GM21360 (cell line): ENCODE data around the gene C12orf75.
A peak's percentile ranks its signal among the peaks of the same experiment; 100 is the strongest.
"Not testable (repeated sequence)": the region's sequence is repeated elsewhere in the genome, so short reads cannot be mapped to it uniquely, and the experiment has no call there.

ENCODE experiments used
- ATAC-seq: cut with Tn5 transposase; IDR thresholded peaks from one replicate; pipeline ENCODE4 v1.9.1; 2021; ENCODE audit warnings: mild to moderate bottlenecking, moderate library complexity; ENCODE audit not compliant: unreplicated experiment

Gene C12orf75

GRCh38 chr12:105334582-105334981, 4.1 kb downstream of the C12orf75 start:
- ATAC-seq = no peak

GRCh38 chr12:105335856-105336255, 5.4 kb downstream of the C12orf75 start:
- no peak for ATAC-seq

GRCh38 chr12:105336411-105336810, 5.9 kb downstream of the C12orf75 start:
- ATAC-seq = no peak

- ATAC-seq = no peak
These were observed 6.9 kb downstream of the C12orf75 start for GRCh38 chr12:105337391-105337790.

- no peak for ATAC-seq
These were observed 8.5 kb downstream of the C12orf75 start for GRCh38 chr12:105338966-105339365.

GRCh38 chr12:105341010-105341409, 10.5 kb downstream of the C12orf75 start:
- ATAC-seq = no peak

GRCh38 chr12:105341620-105342019, 11.1 kb downstream of the C12orf75 start:
- ATAC-seq = not testable (repeated sequence)

- no peak for ATAC-seq
These were observed 12.0 kb downstream of the C12orf75 start for GRCh38 chr12:105342464-105342863.

GRCh38 chr12:105343836-105344235, 13.3 kb downstream of the C12orf75 start:
- no peak for ATAC-seq

- ATAC-seq = no peak
These were observed 17.0 kb downstream of the C12orf75 start for GRCh38 chr12:105347499-105347898.

GRCh38 chr12:105348142-105348541, 17.7 kb downstream of the C12orf75 start:
- ATAC-seq = no peak

- no peak for ATAC-seq
These were observed 18.1 kb downstream of the C12orf75 start for GRCh38 chr12:105348561-105348960.

GRCh38 chr12:105349138-105349537, 18.6 kb downstream of the C12orf75 start:
- ATAC-seq = no peak

GRCh38 chr12:105351523-105351922, 21.0 kb downstream of the C12orf75 start:
- ATAC-seq = no peak

- peak; percentile 75 for ATAC-seq
These were observed 21.6 kb downstream of the C12orf75 start for GRCh38 chr12:105352052-105352451.

GRCh38 chr12:105352940-105353635, 22.6 kb downstream of the C12orf75 start:
- no peak for ATAC-seq

- ATAC-seq = no peak
These were observed 25.3 kb downstream of the C12orf75 start for GRCh38 chr12:105355752-105356151.

- ATAC-seq = peak; percentile 78
These were observed 26.7 kb downstream of the C12orf75 start for GRCh38 chr12:105357162-105357691.

- ATAC-seq = peak; percentile 55
These were observed 28.3 kb downstream of the C12orf75 start for GRCh38 chr12:105358789-105359188.

- ATAC-seq = no peak
These were observed 29.4 kb downstream of the C12orf75 start for GRCh38 chr12:105359856-105360255.

GRCh38 chr12:105363890-105364289, 33.4 kb downstream of the C12orf75 start:
- no peak for ATAC-seq

GRCh38 chr12:105365231-105365630, 34.7 kb downstream of the C12orf75 start:
- no peak for ATAC-seq
